ENCODE data around the gene PRSS50.

DNA sequence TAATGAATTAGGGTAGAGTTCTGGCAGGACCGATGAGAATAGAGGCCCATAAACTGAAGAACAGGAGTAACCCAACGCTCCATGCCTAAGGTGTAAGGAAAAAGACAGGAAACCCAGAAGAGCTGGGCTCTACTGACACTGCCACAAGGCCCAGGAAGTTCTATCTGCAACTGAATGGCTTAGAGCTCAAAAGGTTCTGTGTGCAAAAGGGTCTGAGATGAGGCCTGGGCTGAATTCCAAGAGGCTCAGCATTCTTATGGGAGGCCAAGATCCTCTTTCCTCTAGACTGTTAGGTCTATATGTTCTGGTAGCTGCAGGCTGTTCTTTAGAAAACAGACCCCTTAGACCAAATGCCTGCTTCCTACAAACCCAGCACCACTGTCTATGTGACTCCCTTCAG, 30.5 kb upstream of the PRSS50 start:
- TF ChIP-seq, protein P1, sequence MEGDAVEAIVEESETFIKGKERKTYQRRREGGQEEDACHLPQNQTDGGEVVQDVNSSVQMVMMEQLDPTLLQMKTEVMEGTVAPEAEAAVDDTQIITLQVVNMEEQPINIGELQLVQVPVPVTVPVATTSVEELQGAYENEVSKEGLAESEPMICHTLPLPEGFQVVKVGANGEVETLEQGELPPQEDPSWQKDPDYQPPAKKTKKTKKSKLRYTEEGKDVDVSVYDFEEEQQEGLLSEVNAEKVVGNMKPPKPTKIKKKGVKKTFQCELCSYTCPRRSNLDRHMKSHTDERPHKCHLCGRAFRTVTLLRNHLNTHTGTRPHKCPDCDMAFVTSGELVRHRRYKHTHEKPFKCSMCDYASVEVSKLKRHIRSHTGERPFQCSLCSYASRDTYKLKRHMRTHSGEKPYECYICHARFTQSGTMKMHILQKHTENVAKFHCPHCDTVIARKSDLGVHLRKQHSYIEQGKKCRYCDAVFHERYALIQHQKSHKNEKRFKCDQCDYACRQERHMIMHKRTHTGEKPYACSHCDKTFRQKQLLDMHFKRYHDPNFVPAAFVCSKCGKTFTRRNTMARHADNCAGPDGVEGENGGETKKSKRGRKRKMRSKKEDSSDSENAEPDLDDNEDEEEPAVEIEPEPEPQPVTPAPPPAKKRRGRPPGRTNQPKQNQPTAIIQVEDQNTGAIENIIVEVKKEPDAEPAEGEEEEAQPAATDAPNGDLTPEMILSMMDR (IDR thresholded peaks at IDR 0.05; ENCODE audit: borderline replicate concordance, extremely low read depth, low read length, poor library complexity, severe bottlenecking), result no peak
- TF ChIP-seq EZH2 (IDR thresholded peaks at IDR 0.05; ENCODE audit: borderline replicate concordance, low read depth, low read length, severe bottlenecking), result no peak
